Neural progenitor cell (in vitro differentiated cells): ENCODE measurements around the gene STOM. TPM values are rescaled to one million over a fixed set of nuclear protein-coding genes. Genes with fewer than 3 reads are reported as not detected.

Source experiments
- DNase-seq: peaks from one replicate; pipeline ENCODE4 v3.0.0-alpha.2; 2016; ENCODE audit warnings: low spot score
- H2AFZ ChIP-seq: fragments of 200-600 bp; sonication (generic); replicated peaks from 2 replicates; pipeline ENCODE4 v1.6.1; 2016; ENCODE audit warnings: antibody characterized with exemption
- H3F3A ChIP-seq: fragments of 200-600 bp; sonication (generic); 2 replicates; pipeline ENCODE4 v1.6.1; 2016; ENCODE audit warnings: antibody characterized with exemption, low read depth
- H3K27ac ChIP-seq: fragments of 200-600 bp; sonication (generic); 2 replicates; pipeline ENCODE4 v1.5.1; 2016; ENCODE audit warnings: mild to moderate bottlenecking
- H3K27me3 ChIP-seq: fragments of 200-600 bp; sonication (generic); 2 replicates; pipeline ENCODE4 v1.6.1; 2016; ENCODE audit warnings: mild to moderate bottlenecking, moderate library complexity
- H3K36me3 ChIP-seq: fragments of 200-600 bp; sonication (generic); 2 replicates; pipeline ENCODE4 v1.5.1; 2016
- H3K4me1 ChIP-seq: fragments of 200-600 bp; sonication (generic); 2 replicates; pipeline ENCODE4 v1.6.1; 2016; ENCODE audit warnings: mixed run types
- H3K4me2 ChIP-seq: fragments of 200-600 bp; sonication (generic); 2 replicates; pipeline ENCODE4 v1.6.1; 2016
- H3K4me3 ChIP-seq: fragments of 200-600 bp; sonication (generic); 2 replicates; pipeline ENCODE4 v1.5.1; 2016
- H3K79me2 ChIP-seq: fragments of 200-600 bp; sonication (generic); 2 replicates; pipeline ENCODE4 v1.6.1; 2016; ENCODE audit warnings: low read depth
- H3K9ac ChIP-seq: fragments of 200-600 bp; sonication (generic); 2 replicates; pipeline ENCODE4 v1.6.1; 2016
- H3K9me3 ChIP-seq: fragments of 200-600 bp; sonication (generic); 2 replicates; pipeline ENCODE4 v1.5.1; 2016; ENCODE audit warnings: low read depth
- H4K20me1 ChIP-seq: fragments of 200-600 bp; sonication (generic); 2 replicates; pipeline ENCODE4 v1.6.1; 2016; ENCODE audit warnings: low read depth
- H3K27ac Mint-ChIP-seq: 3 replicates; pipeline ENCODE4 v1.8.0; 2021; ENCODE audit warnings: mixed read lengths
- H3K27me3 Mint-ChIP-seq: 2 replicates; pipeline ENCODE4 v1.8.0; 2022; ENCODE audit warnings: low read depth, mild to moderate bottlenecking, inconsistent platforms, moderate library complexity, mixed read lengths; ENCODE audit not compliant: insufficient read depth
- H3K36me3 Mint-ChIP-seq: 3 replicates; pipeline ENCODE4 v1.8.0; 2021; ENCODE audit warnings: mixed read lengths
- H3K4me1 Mint-ChIP-seq: 3 replicates; pipeline ENCODE4 v1.8.0; 2021; ENCODE audit warnings: mixed read lengths
- H3K4me3 Mint-ChIP-seq: 3 replicates; pipeline ENCODE4 v1.8.0; 2021; ENCODE audit warnings: mild to moderate bottlenecking, moderate library complexity, mixed read lengths
- H3K9me3 Mint-ChIP-seq: 3 replicates; pipeline ENCODE4 v1.8.0; 2020; ENCODE audit warnings: mixed read lengths
- EZH2 ChIP-seq: fragments of 200-600 bp; sonication (generic); IDR thresholded peaks from 2 replicates; pipeline ENCODE4 v1.6.1; 2017; ENCODE audit warnings: antibody characterized with exemption, mild to moderate bottlenecking, moderate library complexity
- EZH2phosphoT487 ChIP-seq: fragments of 200-600 bp; sonication (generic); IDR thresholded peaks from 2 replicates; pipeline ENCODE4 v1.6.1; 2017; ENCODE audit warnings: antibody characterized with exemption
- total RNA-seq: library from RNA; depleted of rRNA; stranded (reverse); fragments of >200 nt; gene quantifications from 2 replicates; pipeline ENCODE4 v1.2.3, GENCODE V29; 2015; ENCODE audit warnings: low replicate concordance
- TF ChIP-seq, protein P1 (sequence below): fragments of 200-600 bp; sonication (generic); IDR thresholded peaks from 2 replicates; pipeline ENCODE4 v1.5.1; 2017; ENCODE audit warnings: antibody characterized with exemption, mild to moderate bottlenecking

STOM gene
- total RNA-seq, 1 donor from 2014 or later = 99.4 TPM

DNA sequence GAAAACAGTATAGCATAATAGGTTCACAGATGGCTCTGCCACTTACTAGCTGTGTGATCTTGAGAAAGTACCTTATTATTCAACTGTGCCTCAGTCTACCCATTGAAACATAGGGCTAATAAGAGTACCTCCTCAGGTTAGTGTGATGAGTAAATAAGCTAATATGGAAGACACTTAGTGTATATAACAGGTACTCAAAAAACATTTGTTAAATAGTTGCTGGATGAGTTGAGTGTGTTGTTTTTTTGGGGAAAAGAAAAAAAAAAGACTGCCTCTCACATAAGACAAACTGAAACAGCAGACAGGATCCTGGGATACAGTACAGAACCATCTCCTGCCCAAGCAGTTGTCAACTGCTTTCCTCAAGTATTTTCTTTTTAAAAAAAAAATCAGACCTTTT is 5.2 kb downstream of the STOM start:
- H3K4me2 ChIP-seq = peak overlapping the region; percentile 46
- Mint-ChIP-seq H3K36me3 (no peaks in the 10 kb centered on the region), H3K27me3 (peaks cover 16% of the 10 kb centered on the region), H3K9me3 (no peaks in the 10 kb centered on the region), H3K4me3 (no peak overlapping the region), H3K27ac (no peak overlapping the region), H3K4me1 (peaks cover 18% of the 10 kb centered on the region)
- H3K9ac ChIP-seq = no peak overlapping the region
- no peak overlapping the region for H3K4me3 ChIP-seq
- H3K79me2 ChIP-seq = peaks cover 56% of the 10 kb centered on the region
- H3K9me3 ChIP-seq = no peaks in the 10 kb centered on the region
- H3F3A ChIP-seq = peaks cover 21% of the 10 kb centered on the region
- H4K20me1 ChIP-seq = no peaks in the 10 kb centered on the region
- H3K36me3 ChIP-seq = no peaks in the 10 kb centered on the region
- no peak overlapping the region for H2AFZ ChIP-seq
- H3K27ac ChIP-seq = no peak overlapping the region
- H3K4me1 ChIP-seq = peaks cover 51% of the 10 kb centered on the region
- no peaks in the 10 kb centered on the region for H3K27me3 ChIP-seq
- no peak for DNase-seq
- TF ChIP-seq EZH2 (no peak), EZH2phosphoT487 (no peak)
- TF ChIP-seq, protein P1, sequence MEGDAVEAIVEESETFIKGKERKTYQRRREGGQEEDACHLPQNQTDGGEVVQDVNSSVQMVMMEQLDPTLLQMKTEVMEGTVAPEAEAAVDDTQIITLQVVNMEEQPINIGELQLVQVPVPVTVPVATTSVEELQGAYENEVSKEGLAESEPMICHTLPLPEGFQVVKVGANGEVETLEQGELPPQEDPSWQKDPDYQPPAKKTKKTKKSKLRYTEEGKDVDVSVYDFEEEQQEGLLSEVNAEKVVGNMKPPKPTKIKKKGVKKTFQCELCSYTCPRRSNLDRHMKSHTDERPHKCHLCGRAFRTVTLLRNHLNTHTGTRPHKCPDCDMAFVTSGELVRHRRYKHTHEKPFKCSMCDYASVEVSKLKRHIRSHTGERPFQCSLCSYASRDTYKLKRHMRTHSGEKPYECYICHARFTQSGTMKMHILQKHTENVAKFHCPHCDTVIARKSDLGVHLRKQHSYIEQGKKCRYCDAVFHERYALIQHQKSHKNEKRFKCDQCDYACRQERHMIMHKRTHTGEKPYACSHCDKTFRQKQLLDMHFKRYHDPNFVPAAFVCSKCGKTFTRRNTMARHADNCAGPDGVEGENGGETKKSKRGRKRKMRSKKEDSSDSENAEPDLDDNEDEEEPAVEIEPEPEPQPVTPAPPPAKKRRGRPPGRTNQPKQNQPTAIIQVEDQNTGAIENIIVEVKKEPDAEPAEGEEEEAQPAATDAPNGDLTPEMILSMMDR = no peak

DNA sequence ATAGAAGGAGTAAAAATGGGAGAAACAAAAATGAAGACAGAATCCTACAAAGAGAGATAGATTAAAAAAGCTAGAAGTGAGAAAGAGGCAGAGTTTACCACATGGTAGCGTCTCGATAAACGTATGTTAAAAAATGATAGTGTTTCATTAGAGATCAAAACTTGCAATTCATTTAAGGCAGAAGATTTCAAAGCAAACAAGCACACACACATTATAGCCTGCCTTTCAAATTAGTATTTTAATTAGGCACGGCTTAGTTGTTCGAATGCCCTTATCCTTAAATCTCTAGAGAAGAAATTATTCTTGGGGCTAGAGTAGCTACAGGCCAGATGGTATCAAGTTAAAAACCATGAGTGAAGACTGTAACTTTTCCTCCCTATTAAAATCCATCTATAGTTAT is 6.0 kb downstream of the STOM start:
- H3K36me3 ChIP-seq = no peaks in the 10 kb centered on the region
- peaks cover 55% of the 10 kb centered on the region for H3K79me2 ChIP-seq
- no peak overlapping the region for H3K9ac ChIP-seq
- no peaks in the 10 kb centered on the region for H3K9me3 Mint-ChIP-seq
- H3F3A ChIP-seq = peaks cover 21% of the 10 kb centered on the region
- H3K4me2 ChIP-seq = peak overlapping the region; percentile 46
- no peaks in the 10 kb centered on the region for H3K27me3 ChIP-seq
- H3K36me3 Mint-ChIP-seq = no peaks in the 10 kb centered on the region
- H3K4me1 ChIP-seq = peaks cover 51% of the 10 kb centered on the region
- peak overlapping the region; percentile 58 for H3K27ac ChIP-seq
- H3K27me3 Mint-ChIP-seq = peaks cover 10% of the 10 kb centered on the region
- no peak overlapping the region for H3K27ac Mint-ChIP-seq
- TF ChIP-seq EZH2phosphoT487 (no peak), EZH2 (no peak)
- TF ChIP-seq, protein P1 = no peak
- no peaks in the 10 kb centered on the region for H4K20me1 ChIP-seq
- no peak overlapping the region for H2AFZ ChIP-seq
- no peaks in the 10 kb centered on the region for H3K9me3 ChIP-seq
- no peak overlapping the region for H3K4me3 Mint-ChIP-seq
- no peak overlapping the region for H3K4me3 ChIP-seq
- peaks cover 16% of the 10 kb centered on the region for H3K4me1 Mint-ChIP-seq
- no peak for DNase-seq

DNA sequence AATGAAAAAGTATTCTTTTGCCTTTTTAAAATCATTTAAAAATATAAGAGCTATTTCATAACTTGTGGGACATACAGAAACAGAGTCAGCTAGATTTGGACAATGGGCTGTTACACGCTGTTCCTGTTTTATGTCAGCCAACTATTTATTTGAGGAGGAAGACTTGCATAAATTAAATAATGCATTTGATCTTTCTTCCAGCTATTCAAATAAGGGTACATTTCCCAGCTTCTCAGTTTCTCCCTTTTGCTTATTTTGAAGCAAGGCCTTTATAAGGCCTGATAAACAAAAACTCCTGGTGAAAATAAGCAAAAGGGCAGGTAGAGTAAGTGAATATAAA is 6.5 kb downstream of the STOM start:
- Histone ChIP-seq H3K27me3 (no peaks in the 10 kb centered on the region), H3F3A (peaks cover 17% of the 10 kb centered on the region), H3K36me3 (no peaks in the 10 kb centered on the region), H4K20me1 (no peaks in the 10 kb centered on the region), H3K4me2 (peak overlapping the region; percentile 46), H2AFZ (no peak overlapping the region), H3K4me1 (peaks cover 49% of the 10 kb centered on the region), H3K4me3 (no peak overlapping the region), H3K27ac (peak overlapping the region; percentile 58), H3K9ac (no peak overlapping the region), H3K79me2 (peaks cover 50% of the 10 kb centered on the region), H3K9me3 (no peaks in the 10 kb centered on the region)
- peaks cover 14% of the 10 kb centered on the region for H3K4me1 Mint-ChIP-seq
- DNase-seq = no peak
- no peak overlapping the region for H3K27ac Mint-ChIP-seq
- no peaks in the 10 kb centered on the region for H3K36me3 Mint-ChIP-seq
- peaks cover 5% of the 10 kb centered on the region for H3K27me3 Mint-ChIP-seq
- H3K9me3 Mint-ChIP-seq = no peaks in the 10 kb centered on the region
- H3K4me3 Mint-ChIP-seq = no peak overlapping the region
- TF ChIP-seq, protein P1 = no peak
- no peak for TF ChIP-seq EZH2
- TF ChIP-seq EZH2phosphoT487 = no peak
